NCI-H1436 (cell line): ENCODE measurements around the gene ADAMTS17.

Source experiments
- DNase-seq: peaks from one replicate; lab custom pipeline; 2025; lab: John Stamatoyannopoulos, UW

ADAMTS17 gene

DNA sequence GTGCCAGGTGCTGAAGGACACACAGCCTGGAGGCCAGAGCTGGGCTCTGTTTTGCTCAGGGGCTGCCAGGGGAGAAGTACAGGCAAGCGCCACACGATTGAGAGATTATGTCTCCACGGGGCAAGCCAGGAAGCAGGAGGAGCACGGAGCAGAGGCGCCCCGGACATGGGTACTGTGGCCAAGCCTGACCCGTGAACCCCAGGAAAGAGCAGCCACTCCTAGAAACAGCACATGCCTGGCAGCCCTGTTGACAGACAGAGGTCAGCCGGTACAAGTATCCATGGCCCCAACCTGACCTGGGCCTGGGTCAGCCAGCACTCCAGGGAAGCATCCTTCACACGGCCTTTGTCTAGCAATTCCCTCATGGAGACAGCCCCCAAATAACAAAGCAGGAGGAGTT, 89.4 kb downstream of the ADAMTS17 start:
- no peak for DNase-seq

DNA sequence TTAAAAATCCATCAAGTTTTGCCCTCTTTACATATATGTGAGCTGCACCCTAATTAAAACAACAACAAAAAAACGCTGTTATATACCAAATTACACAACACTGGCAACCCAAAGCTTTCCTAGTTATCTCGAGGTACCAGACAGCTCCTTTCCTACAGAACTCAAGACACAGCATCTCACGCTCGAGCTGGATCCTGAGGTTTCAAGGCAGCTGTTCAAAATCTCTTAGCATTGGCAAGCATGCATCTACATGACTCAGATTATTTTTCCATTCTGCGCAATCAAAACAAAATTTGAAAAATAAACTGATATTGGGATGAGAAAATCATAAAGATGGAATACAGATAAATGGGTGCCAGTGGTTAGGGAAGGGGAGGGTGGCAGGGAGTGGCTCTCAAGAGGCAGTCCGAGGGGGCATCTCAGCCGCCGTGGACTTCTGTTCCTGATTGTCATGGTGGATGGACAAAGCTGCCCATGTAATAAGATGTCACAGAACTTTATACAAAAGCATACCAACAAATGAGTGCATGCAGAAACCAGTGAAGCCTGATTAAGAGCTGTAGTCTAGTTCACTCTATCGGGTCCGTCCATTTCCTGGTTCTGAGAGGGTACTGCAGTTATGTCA, 91.5 kb downstream of the ADAMTS17 start:
- DNase-seq = no peak

DNA sequence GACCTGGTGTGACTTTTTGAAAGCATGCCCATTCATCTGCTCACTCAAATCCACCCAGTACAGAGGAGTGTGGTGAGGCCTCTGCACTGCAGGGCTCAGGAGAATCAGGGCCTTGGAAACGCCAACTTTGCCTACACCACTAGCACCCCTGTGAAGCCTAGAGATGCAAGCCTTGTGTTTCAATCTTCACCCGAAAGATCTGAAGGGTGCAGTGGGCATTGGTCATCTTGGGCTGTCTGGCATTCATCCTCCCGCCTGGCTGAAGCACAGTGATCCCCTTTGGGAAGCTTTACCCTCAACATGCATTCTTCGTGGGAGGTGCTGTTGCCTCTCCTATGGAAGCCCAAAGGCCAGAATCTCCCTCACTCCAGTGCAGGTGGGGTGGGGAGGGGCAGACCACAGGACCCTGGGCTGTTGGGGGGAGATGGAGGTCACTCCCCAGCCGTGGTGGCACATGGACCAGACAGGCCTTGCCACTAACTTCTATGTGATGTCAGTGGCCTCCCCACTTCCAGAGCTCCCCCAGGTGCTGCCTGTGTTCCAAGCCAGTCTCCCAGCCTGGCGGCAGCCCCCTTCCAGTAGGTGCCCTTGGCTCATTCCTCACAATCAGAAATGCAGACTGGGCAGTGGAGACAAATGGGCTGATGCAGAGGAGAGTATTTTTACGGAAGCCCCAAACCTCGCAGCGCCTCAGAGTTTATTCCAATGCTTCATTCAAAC, 92.5 kb downstream of the ADAMTS17 start:
- no peak for DNase-seq

DNA sequence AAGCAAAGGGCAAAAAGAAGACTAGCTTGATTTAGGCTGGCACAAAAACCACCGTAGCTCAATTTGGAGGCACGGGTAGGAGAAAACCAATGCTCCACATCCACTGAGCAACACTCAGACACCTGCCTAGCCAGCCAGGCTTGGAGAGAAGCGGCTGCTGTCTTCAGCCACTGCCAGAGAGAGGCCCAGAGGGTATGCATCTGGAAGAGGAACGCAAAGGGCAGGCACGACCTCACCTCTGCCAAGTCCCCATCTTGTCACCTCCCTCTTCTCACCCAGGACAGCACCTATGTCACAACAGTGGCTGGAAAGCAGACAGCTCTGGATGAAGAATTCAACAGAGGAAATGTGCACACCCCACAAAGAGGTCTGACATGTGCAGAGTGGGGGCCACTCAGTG, 93.5 kb downstream of the ADAMTS17 start:
- no peak for DNase-seq

DNA sequence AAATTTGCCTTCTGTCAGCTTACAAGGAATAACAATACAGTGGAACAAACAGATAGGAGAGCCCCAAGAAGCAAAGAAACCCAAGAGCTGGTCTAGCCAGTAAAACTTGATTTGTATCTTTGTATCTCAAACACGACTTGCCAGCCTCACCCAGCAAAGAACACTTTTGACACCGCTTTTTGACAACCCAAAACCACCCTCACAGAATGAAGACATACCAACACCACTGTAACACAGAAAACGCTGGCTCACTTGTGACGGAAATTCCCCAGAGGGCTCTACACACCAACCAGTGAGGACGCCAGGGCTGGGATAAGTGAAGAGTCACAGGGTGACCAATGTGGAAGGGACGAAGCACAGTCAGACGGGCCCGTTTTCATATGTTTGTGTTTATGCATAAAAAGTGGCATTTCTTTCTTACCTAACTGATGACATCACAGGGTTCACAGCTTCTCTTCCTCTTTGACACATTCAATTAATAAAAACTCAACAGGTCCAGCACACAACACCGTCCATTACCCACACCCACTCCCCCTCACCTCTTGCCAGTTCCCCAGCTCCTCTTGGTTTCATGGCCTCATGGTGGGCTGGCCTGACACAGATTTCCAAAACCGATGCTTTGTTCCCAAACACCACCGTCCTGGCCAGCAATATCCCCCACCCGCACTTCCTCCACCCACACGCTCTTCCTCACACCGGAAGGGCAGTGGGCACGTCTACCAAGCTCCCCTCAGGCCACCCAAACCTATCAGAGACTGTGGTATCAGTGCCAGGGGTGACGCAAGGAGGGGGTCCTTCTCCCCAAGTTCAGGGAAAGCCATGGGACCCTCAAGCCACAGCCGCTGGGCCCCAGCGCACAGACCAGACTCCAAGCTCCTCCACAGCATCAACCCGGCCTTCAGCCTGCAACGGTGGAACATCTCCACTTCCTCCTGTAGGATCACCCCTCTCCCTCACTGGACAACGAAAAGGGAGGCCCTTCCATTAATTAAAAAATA, 94.2 kb downstream of the ADAMTS17 start:
- no peak for DNase-seq

DNA sequence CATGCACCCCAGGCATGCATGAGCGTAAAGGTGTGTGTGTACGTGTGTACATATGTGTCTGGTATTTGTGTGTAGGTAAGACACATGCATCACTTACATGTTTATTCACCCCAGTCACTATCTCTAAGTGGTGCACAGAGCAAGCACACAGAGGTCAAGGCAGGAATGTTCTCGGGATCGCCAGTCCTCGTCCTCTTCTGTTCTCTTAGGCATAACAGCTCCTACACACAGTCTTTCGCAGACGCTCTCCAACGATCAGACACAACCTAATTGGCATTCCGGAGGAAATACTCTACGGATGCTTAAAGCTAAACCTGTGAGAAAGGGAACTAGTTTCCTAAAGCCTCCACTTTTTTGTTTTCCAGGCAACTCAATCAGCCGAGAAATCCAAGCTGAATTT, 95.9 kb downstream of the ADAMTS17 start:
- DNase-seq = no peak

DNA sequence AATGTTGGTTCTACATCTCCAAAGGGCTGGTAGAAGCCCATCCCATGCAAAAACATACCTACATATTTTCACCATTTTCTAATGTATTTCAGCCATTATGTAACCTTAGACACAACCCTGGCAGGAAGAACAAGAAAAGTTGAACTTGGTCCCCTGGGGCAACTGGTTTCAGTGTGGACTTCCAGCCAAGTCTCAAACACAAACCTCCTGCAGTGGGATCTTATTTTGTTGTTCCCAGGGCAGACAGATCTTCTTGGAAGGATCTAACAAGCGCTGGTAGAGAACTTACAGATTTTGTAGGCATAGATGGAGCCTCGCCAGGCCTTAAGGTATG, 96.3 kb downstream of the ADAMTS17 start:
- no peak for DNase-seq

DNA sequence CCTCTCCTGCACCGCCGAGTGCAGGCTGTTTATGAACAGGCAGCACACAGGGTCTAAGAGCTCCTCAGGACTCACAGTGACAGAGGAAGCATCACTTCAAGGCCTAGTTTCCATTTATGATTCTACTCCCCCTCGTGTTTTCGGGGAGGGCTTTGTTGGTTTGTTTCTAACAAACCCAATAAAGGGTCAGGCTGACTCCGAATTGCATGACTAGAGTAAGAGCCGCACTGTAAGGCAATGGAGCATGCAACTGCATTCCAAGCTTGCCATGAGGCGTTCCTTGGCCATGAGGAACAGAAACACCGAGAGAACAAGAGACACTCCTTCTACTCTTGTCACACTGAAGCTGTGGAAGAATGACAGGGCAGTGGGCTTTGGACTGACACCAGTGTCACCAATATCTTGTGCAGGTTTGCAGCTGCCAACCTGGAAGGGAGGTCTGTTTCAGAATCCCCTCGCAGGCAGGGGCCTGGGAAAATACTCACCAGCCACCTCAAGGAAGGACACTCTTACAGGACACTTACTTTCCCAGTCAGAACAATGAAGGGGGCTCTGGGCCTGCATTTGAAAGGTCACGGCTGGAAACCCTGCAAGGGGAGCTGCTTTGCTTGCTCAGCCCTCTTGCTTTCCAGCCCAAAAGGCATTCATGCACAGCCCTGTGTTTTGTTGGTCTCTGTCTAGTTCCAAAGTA, 96.8 kb downstream of the ADAMTS17 start:
- no peak for DNase-seq

DNA sequence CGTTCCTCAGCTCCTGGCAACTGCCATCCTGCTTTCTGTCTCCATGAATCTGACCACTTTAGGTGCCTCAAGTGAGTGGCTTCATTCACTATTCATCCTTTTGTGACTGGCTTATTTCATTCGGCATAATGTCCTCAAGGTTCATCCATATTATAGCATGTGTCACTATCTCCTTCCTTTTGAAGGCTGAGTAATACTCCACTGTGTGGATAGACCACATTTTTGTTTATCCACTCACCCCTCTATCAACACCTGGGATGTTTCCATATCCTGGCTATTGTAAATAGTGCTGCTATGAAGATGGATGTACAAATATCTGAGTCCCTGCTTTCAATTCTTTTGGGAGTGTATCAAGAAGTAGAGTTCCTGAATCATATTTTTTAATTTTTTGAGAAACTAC, 98.8 kb downstream of the ADAMTS17 start:
- no peak for DNase-seq

DNA sequence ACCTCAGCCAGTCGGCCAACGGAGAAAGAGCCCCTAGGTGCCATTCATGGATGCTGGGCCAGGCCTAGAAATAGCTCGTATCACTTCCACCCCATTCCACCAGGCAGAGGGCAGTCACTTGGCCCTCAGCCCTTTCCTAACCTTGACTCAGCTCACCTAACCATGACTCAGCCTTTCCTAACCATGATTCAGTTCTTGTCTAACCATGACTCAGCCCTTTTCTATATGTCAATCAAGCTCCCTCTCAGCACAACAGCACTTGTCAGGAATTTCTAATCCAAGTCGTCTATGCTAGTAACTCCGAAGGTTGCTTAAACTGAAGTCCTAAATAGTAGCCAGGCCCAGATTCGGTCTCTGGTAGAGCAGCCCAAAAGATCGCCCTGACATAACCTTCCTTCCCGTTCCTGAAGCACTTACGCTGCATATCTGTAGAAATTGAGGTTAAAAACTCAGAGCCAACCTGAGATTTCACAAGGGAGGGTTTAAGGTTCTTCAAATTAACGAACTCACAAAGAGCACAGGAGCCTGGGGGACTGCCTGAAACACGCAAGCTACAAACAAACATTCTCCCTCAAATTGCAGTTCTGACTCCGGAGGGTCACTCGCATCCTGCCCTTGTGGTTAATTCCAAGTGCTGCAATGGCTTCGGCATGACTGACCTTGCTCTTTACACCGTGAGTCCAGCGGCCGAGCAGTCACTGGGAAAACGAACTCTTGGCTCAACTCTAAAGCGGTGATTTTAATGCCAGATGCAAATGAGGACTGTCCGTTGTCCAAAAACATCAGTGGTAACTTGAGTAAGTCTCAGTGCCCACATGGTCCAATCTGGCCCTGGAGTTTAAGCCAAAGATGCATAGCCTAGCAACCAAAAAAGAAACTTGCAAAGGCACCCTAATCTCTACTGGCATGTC, 99.9 kb downstream of the ADAMTS17 start:
- DNase-seq = no peak

DNA sequence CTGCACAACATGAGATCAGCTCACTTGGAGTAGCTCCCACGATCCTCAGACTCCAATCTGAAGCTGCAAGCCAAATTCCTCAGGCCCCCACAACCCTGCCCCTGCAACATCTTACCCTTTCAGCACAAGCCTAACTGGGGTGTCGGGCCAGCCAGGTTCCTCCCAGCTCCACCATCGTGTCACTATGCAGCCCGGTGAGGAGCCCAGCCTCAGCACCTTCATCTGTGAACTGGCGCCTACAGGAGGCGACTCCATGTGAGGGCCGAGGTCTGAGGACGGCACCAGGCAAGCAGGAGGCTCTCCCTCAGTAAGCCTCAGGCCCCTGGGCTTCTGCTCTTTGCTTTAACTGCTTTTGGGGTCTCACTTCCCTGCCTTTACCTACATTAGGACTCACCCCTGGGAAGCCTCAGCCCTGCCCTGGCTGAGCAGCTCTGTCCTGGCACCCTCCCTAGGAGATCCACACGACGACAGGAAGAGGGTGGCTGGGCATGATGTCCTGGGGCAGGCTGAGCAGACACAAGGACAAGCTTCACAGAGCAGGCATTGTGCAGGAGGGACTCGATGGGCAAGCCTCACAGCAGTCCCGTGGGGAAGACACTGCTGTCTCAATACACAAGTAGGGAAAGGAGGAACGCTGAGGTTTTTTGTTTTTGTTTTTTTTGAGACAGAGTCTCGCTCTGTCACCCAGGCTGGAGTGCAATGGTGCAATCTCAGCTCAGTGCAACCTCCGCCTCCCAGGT, 104.6 kb downstream of the ADAMTS17 start:
- no peak for DNase-seq

DNA sequence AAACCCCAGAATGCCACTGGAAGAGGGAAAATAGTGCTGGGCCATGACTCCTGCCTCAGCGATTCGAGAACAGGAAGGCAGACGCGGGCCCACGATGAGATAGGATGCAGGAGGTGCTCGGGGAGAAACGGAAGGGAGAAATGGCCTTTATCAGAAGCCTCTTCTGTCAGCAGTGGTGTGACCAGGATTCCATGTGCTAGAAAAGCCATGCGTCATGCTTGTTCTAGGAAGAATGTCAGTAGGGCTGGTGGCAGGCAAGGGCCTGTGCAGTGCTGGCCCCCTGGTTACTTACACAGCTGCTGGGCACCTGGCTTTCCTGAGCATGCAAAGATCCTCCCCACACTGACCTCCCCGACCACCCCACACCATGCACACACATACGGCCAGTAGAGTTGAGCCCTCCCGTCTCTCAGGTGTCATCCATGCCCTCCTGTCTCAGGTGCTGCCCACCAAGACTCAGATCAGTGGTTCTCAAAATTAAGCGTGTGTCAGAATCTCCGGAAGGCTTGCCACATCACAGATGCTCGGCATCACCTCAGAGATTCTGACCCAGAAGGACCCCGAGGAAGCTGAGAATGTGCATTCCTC, 106.7 kb downstream of the ADAMTS17 start:
- DNase-seq = no peak

DNA sequence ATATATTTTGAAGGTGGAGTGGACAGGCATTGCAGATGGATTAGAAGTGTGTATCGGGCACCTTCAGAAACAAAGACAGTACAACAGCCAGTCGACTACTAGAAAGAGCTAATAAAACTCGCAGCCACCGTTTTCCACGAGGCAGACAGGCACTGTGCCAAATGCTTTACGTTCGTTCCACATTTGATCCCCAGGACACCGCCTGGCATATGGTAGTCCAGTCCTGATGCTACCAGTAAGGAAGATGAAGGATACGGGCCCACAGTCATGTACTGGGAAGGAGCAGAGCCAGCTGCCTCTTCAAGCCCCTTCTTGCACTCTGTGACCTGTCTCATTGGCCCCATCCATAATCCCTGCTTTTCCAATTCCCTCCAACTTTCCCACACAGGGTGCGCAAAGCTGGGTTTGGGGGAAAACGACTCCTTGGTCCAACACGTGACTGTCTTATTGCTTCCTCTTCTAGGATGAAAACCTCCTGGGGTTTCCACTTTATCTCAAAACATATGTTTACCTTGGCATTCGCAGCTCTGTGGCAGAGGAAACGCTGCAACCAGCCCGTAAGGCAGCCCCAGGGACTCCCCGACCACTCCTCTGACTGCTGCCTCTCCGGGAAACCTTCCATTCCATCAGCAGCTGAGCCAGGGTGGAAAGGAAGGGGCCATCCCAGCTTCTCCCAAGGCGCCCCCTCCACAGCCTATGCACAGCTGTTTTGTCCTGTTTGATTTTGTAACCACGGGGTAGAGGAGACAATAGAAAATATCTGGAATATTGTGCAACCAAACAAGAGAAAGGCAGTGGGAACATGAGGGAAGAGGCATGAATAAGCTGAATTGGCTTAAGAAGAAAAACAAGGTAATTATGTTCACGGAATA, 107.4 kb downstream of the ADAMTS17 start:
- no peak for DNase-seq

DNA sequence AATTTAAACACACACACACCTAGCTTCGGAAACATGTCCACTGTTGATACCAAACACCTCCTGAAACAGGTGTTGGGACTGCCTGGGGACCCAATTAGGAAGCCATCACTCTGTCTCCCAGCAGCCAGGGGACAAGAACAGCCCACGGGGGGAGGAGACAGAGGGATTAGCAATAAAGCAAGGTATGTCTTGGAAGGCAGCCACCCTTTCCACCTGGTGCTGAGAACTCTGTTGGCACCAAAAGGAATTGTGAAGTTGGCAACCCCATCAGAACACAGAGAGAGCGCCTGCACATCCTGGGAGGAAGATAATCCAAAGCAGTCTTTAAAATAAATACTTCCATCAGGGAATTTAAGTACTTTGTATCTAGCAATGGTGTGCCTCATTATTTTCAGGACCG, 111.0 kb downstream of the ADAMTS17 start:
- DNase-seq = no peak

DNA sequence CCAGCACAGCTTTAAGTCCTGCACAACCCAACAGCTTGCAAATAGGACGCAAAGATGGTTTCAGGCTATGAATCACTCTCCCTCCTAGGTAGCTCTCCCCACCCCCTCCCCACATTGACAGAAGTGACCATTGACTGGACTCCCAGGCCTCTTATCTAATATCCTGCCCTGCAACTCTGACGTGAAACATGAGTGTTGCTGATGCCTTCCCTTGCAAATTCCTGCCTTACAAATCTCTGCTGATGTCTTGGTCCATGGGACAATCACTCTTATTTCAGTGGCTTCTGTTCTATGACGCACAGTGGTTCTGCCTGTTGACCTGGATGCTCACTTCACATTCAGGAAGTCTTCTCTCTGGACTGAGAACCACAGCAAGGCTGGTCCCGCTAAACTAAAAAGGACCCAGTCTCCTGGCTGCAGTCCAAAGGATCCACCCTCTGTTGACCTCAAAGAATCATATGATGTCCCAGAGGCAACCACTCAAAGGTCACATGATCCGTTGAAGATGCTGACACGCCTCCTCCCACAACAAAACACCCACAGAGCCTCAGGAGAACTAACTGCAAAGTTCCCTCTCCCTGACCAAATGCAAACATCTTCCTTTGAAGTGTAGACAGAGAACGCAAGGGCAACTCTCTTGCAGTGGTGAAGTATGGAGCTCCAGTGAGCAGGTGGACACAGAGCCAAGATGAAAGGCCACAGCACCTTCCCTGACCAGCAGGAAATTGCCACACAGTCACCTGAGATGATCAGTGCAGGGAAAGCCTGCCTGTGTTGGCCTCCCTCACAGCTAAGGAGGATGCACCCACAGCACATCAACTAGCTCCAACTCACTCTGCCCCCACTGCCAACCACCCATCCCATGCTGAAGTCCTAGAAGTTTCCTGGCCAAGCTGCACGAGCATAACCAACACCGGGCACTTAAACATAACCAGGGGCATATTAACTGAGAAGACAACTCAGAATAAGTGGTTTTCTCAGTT, 112.3 kb downstream of the ADAMTS17 start:
- DNase-seq = no peak

DNA sequence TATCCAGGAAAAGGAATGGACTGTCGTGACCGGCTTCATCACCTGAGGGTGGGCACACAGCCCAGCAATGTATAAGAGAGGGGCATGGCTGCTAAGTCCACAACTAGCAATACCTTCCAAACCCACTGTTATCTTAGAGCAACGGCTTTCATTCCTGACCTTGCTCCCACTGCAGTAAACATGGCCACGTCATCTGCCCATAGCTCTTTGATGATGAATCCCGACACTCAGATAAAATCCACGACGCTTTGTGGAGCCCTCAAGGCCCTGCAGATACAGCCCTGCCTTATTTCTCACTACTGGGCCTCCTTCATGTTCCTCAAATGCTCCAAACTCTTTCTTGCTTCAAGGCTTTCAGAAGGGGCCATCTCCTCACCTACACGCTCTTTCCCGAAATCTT, 114.0 kb downstream of the ADAMTS17 start:
- DNase-seq = no peak

DNA sequence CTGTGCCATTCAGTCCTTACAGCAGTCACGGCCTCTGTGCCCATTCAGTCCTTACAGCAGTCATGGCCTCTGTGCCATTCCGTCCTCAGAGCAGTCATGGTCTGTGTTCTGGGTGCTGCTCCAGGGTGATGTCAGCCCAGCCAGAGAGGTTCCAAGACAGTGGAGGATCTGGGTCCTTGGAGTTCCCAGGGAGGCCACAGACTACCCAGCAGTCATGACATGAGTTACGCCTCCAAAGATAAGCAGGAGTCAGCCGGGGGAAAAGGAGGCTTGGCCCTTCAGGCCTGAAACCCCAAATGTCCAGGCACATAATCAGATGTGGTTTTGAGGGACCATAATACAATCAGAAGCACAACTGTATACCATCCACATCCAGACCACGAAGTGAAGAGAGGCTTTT, 115.7 kb downstream of the ADAMTS17 start:
- no peak for DNase-seq
